ENCODE measurements around the gene CWC15. TPM values are rescaled to one million over a fixed set of nuclear protein-coding genes. Genes with fewer than 3 reads are reported as not detected.

Gene CWC15
- total and polyA plus RNA-seq, 10 of the 15 experiments (the other 5 are each of a cell fraction or from before 2014, with no cell fraction given): 43.3 to 142 (median 75.1) TPM

GRCh38 chr11:94954753-94955152 is 18.6 kb downstream of the CWC15 start:
- H3K27ac ChIP-seq (ENCODE audit: control insufficient read depth, insufficient read depth): no peak overlapping the region
- no peak for ATAC-seq
- WGBS (ENCODE audit: insufficient coverage, insufficient replicate concordance, low lambda C conversion rate, missing lambda C conversion rate): 45% methylated on average over 1 of the region's 1 CpG
- no TSS peak for BruUV-seq (replicated peaks)
- no peak overlapping the region for H2AFZ ChIP-seq (ENCODE audit: control insufficient read depth, low read depth, low read length)
- H3K79me2 ChIP-seq (ENCODE audit: control insufficient read depth, insufficient read depth, low read length): no peaks in the 10 kb centered on the region
- ChIA-PET RAD21 (ENCODE audit: unreplicated experiment) (no interaction called here), SMC1A (ENCODE audit: uncharacterized antibody, unreplicated experiment) (no interaction called here), CTCF (no interaction called here), POLR2A (no interaction called here)
- no peak for DNase-seq (ENCODE audit: low read depth, low spot score)
- TF ChIP-seq CBX3 (IDR thresholded peaks at IDR 0.05; ENCODE audit: borderline replicate concordance, low read depth) (no peak), NFXL1 (IDR thresholded peaks at IDR 0.05; ENCODE audit: borderline replicate concordance) (no peak), E2F4 (IDR thresholded peaks at IDR 0.05; ENCODE audit: low read depth, low read length) (no peak), YBX1 (IDR thresholded peaks at IDR 0.05) (no peak), MYC (IDR thresholded peaks at IDR 0.05; ENCODE audit: insufficient read depth, insufficient read length, insufficient replicate concordance, low read length, severe bottlenecking) (no peak), TAF1 (IDR thresholded peaks at IDR 0.05; ENCODE audit: borderline replicate concordance, low read depth, low read length) (no peak), POLR2AphosphoS2 (IDR thresholded peaks at IDR 0.05; ENCODE audit: low read depth, low read length) (no peak), ATF3 (IDR thresholded peaks at IDR 0.05; ENCODE audit: borderline replicate concordance, extremely low read depth, low read depth, low read length) (no peak), STAT3 (IDR thresholded peaks at IDR 0.05; ENCODE audit: low read depth, low read length) (no peak), MXI1 (IDR thresholded peaks at IDR 0.05; ENCODE audit: low read depth, low read length) (no peak), TARDBP (IDR thresholded peaks at IDR 0.05; ENCODE audit: borderline replicate concordance) (no peak), ZNF217 (IDR thresholded peaks at IDR 0.05) (no peak), HCFC1 (IDR thresholded peaks at IDR 0.05; ENCODE audit: low read length) (no peak), REST (IDR thresholded peaks at IDR 0.05; ENCODE audit: low read depth, low read length) (no peak)
- H3K4me2 ChIP-seq (ENCODE audit: control insufficient read depth, insufficient read depth): no peak overlapping the region
- no peak overlapping the region for H3K9ac ChIP-seq (ENCODE audit: control insufficient read depth, insufficient read depth, low read length)
- no peaks in the 10 kb centered on the region for H3K4me1 ChIP-seq (ENCODE audit: control insufficient read depth, insufficient read depth, low read length)
- intact Hi-C loops (cut with micrococcal nuclease; ENCODE audit: unreplicated experiment) (no loop called here), in situ Hi-C loops (cut with MboI) (no loop called here)
- H3K4me3 ChIP-seq: no peak overlapping the region
- H3K27me3 ChIP-seq (replicated peaks in 1 of 2; ENCODE audit: control insufficient read depth in 2 of 2, insufficient read depth in 2 of 2, low read length in 1 of 2): no peaks in the 10 kb centered on the region
- H3K36me3 ChIP-seq (ENCODE audit: control insufficient read depth in 2 of 2, insufficient read depth in 2 of 2, low read length in 1 of 2): 0 out of 4 replicates have a peak, but pooled peaks cover 0 to under 1% of the 10 kb centered on the region in 2 experiments
- H4K20me1 ChIP-seq (ENCODE audit: control insufficient read depth, insufficient read depth): no peaks in the 10 kb centered on the region
- H3K9me3 ChIP-seq (replicated peaks; ENCODE audit: control insufficient read depth, insufficient read depth, low read length): no peaks in the 10 kb centered on the region
- FAIRE-seq: no peak
